HS-27A (cell line): ENCODE data around the gene CLUH.
"Not testable (repeated sequence)": the region's sequence is repeated elsewhere in the genome, so short reads cannot be mapped to it uniquely, and the experiment has no call there.

Source experiments
- DNase-seq: peaks from one replicate; pipeline ENCODE4 v3.0.0-alpha.2; 2012; ENCODE audit warnings: low read depth, missing footprints

Gene CLUH

DNA sequence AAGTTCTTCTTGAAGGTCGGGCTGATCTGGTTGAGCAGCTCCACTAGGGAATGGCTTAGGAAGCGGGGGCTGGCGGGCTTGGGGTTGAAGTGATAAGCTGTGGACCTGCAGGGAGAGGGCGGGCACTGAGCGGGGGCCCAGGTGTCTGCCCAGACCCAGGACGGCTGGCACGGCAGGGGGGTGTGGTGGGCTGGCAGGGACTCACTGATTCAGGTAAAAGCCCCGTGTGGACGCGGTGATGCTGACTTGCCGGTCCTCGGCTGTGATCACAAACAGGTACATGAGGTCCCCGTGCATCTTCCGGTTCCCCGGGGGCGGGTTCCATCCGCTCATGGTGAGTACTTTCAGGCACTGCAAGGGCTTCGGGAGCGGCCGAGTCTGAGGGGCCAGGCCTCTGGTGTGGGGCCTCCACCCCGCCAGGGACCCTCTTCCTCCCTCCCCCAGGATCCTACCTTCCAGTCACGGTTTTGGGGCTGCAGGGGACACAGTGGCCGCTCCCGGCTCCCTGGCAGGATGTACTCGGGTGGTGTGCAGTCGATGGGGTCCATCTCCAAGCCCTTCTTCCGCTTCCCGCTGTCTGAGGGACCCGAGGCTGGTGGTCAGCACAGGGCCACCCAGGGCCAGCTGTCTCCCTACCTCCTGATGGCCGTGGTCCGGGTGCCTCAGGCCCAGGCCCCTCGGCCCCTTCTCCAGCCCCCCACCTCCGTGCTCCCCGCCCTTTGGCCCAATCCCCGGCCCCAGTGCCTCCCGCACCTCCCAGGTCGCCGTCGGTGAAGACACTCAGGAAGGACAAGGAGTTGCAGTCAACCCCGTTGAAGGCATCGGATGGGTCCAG, 10.2 kb downstream of the CLUH start:
- DNase-seq: no peak

GRCh38 chr17:2700491-2701141, 10.9 kb downstream of the CLUH start:
- DNase-seq: no peak

- DNase-seq: no peak
These were observed 11.5 kb downstream of the CLUH start for GRCh38 chr17:2700030-2700490.

- not testable (repeated sequence) for DNase-seq
These were observed 12.3 kb downstream of the CLUH start for GRCh38 chr17:2699216-2699805.

DNA sequence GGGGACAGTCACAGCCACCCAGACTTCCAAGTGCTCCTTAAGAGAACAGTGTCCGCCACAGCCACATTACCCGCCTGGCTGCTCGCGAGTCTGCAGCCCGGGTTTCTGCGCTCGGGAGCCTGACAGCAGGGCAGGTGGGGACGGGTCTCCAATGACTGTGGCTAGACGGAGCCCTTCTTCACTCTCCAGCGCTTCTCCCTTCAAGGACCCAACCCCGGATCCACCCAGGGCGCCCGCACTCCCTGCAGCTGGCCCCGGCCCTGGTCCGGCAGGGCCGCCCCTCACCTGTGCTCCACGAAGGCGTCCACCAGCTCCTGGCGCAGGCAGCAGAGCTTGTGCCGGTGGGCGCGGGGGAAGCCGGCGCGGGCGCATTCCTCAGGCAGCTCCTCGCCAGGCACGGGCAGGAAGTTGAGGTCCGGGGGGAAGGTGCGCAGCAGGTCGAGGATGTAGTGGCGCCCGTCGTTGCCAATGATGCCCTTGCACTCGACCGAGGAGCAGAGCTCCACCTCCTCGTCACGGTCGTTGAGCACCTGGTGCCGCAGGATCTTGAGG, 13.9 kb downstream of the CLUH start:
- DNase-seq: no peak

DNA sequence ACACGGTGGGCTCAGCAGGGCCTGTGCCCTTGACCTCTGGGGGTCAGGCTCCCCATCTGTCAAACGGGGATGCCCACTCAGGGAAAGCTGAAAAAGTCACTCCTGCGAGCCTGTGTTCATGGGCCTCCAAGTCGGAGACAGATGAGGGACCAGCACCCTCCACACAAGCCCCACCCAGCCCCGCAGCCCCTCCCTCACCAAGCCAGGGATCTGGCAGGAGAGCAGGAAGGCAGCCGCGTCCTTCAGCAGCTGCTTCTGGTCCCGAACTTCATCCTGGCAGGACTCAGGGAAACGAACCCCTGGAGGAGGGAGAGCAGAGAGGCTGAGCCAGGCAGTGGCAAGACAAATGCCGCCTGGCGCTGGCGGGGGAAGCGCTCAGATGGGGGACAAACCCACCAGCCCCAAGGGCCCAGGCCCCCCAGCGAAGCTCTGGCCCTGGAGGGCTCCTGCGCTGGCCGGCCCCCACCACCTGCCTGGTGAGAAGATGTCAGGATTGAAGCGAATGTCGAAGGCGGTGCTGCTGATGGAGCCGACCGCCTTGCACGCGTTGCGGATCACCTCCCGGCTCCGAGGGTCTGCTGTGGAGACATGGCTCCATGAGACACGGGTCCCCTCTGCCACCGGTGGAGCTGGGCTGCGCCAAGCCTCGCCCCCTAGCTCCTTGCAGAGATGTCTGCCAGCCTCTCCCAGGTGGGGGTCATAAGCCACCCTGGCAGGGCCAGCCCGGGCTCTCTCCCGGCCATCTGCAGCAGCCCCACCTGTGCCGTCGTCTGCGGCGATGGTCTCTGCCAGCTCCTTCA, 15.4 kb downstream of the CLUH start:
- no peak for DNase-seq

DNA sequence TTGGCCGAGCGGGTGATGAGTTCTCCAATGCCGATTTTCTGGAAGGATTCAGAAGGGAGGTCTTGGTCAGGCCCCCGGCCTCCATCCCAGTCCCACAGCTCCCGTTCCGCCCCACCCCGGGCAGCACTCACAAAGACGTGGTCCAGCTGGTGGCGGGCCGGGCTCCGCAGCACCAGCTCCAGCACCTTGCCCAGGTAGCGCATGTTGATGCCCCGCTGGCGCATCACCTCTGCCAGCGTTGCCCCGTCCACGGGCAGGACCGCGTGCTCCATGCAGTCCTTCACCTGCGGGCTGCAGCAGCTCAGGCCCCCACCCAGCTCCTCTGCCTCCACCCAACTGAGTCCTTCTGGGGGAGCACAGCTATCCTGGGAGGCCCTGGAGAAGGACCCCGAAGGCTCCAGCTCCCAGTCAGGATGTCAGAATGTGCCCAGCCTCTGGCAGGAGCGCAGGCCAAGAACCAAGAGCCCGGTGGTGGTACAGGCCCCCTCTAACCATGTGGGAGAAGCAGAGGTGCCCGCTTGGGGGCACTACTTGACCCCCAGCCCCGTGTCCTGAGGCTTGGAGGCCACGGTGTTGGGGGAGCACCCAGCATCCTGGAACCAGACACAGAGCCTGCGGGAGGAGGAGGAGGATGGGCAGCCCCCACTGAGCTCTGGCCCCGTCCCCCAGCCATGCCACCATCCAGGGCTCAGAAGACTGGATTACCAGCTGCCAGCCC, 16.2 kb downstream of the CLUH start:
- no peak for DNase-seq

DNA sequence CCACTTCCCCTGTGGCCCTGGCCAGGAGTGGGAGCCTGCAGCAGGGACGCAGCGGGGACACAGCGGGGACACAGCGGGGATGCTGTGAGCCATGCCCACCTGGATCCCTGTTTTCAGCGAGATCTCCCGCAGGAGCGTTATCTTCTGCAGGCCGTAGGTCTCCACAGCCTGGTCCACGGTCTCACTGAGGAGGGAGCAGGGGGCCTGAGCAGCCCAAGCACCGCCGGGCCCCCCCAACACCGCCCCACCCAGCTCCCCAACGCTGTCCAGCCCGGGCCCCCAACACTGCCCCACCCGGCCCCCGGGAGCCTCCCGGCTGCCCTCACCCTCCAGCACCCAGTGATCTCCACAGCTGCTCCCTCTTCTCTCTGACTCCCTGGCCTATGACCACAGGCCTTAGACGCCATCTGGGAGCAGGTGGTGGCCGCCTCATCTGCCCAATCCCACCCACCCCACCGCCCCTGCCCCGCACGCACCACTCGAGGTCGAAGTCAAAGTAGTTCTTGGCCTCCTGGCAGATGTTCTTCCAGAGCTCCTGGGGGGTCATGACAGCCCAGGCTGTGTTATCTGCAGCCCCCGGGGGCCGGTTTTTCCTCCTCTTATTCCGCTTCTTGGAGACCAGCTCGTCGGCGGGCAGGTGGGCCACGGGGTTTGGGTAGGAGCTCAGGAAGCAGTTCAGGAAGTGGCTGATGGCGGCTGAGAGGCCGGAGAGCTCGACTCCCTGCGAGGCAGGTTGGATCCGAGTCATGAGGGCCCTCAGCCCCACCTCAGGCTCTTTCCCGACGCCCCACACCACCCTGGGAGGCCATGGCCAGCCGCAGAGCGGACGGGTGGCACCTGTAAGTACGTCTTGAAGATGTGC, 17.0 kb downstream of the CLUH start:
- no peak for DNase-seq

DNA sequence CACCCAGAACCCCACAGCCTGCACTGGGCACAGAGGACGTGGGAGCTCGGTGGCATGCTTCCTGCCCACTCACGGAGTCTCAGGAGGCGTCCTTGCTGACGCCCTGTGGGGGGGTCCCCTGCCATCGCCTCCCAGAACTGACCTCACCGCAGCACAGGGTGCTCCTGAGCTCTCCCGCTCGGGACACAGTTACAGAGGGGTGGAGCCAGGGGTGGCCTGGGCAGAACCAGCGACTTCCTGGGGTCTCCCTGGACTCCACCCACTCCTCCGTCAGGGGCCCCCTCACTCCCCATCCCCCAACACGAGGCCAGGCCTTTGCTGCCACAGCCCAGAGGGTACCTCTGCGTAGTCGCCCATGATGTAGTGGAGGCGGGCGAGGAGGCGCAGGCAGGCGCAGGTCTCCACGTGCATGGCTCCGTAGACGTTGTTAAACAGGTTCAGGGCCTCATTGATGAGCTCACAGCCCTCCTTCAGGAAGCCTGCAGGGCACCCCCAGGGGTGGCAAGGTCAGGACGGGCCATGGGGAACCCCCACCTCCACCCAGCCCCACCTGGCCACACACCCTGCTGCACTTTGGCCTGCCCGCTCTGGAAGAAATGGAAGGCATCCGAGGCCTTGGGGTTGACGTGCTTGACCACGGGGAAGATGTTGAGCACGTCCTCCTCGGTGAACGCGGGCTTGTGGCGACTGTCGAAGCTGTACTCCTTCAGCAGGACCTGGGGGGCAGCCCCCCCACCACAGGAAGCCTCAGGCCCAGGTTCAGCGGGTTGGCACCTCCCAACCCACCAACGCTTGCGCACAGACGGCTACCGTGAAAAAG, 17.8 kb downstream of the CLUH start:
- DNase-seq: no peak

DNA sequence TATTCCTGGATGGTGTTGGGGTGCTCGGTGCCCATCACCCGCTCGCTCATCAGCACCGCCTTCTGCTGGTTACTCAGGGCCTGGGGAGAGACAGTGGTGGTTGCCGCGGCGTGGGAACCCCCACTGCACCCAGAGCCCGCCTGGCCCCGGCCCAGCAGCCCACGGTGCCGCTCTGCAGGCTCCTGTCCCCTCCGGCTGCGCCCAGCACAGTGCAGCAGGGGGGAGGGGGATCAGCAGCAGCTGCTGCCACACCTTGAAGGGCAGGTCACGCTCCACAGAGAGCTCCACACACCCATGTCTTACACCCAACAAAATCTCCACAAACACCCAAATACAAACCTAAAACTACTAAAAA, 18.8 kb downstream of the CLUH start:
- DNase-seq: no peak

GRCh38 chr17:2691965-2692780, 19.4 kb downstream of the CLUH start:
- no peak for DNase-seq

DNA sequence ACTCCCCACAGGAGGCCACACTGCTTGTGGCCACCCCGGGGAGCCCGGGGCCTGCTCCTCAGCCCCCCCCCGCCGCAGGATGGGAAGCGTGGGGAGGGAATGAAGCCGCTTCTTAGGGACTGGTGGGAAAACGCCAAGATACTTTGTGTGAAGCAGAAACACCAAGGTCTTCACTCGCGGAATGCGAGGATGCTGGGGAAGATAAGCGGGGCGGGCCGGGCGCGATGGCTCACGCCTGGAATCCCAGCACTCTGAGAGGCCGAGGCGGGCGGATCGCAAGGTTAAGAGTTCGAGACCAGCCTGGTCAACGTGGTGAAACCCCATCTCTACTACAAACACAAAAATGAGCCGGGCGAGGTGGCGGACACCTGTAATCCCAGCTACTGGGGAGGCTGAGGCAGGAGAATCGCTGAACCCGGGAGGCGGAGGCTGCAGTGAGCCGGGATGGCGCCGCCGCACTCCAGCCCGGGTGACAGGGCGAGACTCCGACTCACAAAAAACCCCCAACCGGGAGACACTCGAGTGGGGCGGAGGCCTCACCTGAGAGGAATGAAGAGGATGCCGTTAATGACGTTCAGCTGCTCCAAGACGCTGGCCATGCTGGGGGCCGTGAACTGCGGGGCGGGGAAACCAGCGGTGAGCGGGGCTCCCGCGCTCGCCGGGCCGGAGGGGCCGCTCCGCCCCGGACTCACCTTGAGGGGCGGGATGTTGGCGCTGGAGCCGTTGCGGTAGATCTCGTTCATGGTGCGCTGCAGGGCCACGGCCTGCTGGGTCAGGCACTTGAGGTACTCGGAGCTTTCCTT, 20.3 kb downstream of the CLUH start:
- no peak for DNase-seq

DNA sequence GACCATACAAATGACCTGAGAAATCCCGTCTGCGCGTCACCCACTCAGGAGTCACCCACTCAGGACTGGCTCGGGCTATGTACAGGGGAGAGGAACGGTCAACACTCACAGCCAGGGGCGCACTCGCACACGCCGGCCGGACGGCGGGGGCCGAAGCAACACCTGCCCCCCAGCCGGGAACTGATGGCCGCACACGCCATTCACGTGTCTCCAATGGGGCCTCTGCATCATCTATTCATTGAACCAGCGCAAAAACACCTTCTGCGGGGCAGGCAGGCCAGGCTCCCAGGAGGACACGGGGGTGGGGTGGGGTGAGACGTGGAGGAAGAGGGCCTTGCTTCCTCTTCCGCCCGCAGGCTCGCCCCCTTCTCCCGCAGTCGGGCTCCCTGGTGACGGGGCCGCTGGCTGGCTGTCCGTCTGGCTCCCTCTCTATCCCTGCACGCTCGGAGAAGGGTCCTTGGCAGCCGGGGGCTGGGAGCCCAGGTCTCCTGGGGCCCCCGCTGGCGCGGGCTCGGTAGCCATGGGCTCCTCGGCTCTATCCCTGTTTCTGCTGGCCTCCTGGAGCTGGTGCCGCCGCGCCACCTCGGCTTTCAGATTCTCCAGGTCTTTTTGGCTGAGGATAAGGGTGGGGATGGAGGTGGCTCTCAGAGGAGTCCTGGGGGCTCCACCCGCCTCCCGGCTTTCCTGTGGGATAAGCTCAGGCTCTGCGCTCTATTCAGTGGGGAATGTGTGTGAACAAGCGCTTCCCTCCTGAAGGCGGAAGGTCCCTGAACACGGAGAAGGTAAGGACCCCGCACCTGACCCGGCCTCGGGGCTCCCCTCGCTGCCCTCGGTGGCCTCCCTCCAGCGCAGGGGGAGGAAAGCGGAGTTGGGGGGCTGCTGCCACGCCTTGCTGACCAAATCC, 21.1 kb downstream of the CLUH start:
- no peak for DNase-seq

- DNase-seq: no peak
These were observed 22.0 kb downstream of the CLUH start for GRCh38 chr17:2689411-2690164.

DNA sequence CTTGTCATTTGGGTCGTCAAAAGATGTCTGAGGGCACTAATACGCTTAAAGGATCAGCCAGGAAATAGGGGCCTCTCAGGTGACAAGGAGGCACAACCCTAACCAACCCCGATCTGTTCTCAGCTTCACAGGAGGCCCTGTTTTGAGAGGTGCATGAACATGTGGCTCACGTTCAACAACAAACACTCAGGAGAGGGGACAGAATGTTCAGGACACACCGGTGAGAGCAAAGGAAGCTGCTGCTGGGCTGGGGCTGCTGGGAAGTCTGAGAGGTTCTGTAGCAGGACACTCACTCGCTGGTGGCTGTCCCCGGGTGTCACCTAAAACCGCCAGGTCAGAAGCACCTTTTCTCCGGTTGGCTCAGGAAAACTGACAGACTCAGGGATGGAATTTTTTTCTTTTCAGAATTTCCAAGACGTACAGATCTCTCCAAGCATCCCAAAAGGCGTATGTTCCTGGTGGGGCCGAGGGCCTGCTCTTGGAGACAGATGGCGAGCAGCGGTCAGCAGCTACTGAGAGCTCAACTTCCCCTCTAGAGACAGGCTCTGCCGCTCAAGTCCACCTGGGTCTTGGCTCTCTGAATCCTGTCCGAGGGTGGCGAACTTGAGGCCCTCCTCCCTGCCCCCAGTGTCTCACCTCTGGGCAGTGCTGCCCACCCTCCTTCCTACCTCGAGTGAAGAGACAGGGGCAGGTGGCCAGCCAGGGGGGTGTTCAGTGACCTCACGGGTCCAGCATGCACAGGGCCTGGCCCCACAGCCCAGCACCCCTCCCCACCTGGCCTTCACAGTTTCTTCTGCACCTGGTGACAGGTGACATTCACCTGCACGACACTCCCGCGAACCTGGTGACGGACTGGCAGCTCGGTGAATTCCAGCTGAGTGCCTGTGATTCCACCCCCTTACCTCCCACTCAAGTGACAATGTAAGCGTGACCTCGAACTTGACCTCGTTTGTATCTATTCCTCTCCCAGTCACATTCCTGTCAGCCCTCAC, 22.9 kb downstream of the CLUH start:
- no peak for DNase-seq
